Stimulated activated CD4-positive, alpha-beta T cell treated with anti-CD3 and anti-CD28 coated beads, Interleukin-12 subunit alpha, Interleukin-12 subunit beta, amount 100 ng/mL, for 4 hours (primary cell): ENCODE measurements around the gene PRSS53.
"Not testable (repeated sequence)": the region's sequence is repeated elsewhere in the genome, so short reads cannot be mapped to it uniquely, and the experiment has no call there.

ENCODE experiments used
- DNase-seq: peaks from one replicate; pipeline ENCODE4 v3.0.0-alpha.2; 2020

PRSS53 gene

DNA sequence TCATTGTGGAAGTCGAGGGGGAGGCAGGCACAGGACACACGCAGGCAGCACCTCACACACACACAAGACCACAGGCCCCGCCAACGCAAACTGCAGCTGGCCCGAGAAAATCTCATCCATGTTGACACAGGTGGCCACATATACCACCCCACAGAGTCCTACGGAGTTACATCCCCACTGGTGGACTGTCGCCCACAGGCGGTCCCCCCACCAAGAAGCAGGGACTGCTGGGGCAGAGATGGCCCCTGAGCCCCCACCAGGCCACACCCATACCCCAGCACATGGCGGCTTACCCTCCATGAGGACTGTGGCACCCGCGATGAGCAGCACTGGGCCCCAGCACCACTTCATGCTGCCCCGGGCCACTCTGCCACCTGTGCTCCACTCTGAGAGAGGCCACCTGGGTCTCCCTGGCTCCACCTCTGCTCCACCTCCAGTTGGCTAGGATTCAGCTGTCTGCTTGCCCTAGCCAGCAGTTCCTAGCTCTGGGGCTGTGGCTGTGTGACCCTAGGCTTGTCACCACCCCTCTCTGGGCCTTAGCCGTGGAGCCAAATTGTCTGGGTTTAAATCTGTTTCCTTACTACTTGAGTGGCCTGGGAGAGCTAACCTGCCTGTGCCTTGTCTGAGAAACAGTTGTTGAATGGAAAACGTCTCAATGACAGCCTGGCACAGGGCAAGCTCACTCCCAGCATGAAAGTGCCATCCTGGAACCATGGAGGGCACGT lies at the start of gene PRSS53:
PRSS53 (minus strand) TSS at position 485 of the 725 bp plus-strand sequence; CDS start at position 351, 134 bp downstream.
- no peak for DNase-seq

DNA sequence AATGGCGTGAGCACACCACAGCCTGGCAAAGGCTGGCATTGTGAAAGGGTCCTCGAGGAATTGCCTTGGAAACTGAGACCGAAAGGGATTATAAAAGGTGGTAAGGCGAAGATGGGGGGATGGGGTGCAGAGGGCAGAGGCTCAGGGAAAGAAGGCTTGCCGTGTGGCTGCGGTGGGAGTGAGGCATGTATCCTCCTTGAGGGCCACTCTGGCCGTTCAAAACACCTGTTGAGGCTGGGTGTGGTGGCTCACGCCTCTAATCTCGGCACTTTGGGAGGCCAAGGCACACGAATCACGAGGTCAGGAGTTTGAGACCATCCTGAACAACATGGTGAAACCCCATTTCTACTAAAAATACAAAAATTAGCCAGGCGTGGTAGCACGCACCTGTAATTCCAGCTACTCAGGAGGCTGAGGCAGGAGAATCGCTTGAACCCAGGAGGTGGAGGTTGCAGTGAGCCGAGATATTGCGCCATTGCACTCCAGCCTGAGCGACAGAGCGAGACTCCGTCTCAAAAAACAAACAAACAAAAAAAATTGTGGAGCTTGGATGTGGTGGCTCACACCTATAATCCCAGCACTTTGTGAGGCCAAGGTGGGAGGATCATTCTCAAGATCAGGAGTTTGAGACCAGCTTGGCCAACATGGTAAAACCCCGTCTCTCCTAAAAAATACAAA lies 48.2 kb upstream of the PRSS53 start:
- not testable (repeated sequence) for DNase-seq

DNA sequence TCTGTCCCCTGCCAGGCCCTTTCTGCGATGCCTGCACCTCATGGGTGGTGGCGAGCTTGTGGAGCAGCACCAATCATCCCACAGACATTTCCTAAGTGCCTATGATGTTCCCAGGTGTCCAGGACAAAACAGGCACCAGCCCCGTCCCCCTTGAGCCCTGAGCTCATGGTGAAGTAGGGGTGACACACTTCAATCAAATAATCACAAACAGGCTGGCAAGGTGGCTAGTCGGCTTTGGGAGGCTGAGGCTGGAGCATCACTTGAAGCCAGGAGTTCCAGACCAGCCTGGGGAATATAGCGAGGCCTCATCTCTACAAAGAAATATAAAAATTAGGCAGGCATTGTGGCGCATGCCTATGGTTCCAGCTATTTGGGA lies 47.5 kb upstream of the PRSS53 start:
- no peak for DNase-seq

DNA sequence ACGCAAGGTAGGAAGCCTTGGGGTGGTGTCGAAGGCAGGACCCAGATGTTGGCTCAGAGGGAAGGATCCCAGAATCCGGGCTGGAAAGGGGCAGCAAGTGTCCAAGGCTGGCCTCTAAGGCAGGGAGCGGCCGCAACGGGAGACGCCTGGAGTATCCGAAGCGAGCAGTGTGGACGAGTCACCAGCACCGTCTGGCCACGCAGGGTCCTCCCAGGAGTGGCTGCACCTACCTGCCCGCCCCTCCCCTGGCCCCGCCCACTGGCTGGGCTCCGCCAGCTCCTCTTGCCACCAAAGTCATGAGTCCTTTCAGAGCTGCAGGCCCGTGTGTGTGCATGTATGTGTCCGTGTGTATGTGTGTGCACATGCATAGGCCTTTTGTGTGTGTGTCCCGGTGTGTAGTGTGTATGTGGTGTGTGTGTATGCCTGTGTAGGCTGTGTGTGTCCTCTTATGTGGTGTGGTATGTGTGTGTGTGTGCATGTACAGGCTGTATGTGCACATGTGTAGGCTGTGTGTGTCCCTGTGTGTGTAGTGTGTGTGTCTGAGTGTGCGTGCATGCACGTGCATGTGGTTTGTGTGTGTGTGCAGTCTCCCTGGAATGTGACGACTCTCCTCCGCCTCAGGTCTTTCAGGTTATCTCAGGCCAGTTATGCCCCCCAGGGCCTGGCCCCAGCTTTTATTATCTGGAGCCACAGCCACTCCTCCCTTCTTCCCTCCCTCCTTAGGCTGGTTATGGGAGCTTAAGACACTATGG lies 47.0 kb upstream of the PRSS53 start, which contains the start of gene PRSS8:
PRSS8 (minus strand) TSS at position 193 of the 752 bp plus-strand sequence. CDS start 229 bp downstream, outside the sequence.
- DNase-seq = no peak

DNA sequence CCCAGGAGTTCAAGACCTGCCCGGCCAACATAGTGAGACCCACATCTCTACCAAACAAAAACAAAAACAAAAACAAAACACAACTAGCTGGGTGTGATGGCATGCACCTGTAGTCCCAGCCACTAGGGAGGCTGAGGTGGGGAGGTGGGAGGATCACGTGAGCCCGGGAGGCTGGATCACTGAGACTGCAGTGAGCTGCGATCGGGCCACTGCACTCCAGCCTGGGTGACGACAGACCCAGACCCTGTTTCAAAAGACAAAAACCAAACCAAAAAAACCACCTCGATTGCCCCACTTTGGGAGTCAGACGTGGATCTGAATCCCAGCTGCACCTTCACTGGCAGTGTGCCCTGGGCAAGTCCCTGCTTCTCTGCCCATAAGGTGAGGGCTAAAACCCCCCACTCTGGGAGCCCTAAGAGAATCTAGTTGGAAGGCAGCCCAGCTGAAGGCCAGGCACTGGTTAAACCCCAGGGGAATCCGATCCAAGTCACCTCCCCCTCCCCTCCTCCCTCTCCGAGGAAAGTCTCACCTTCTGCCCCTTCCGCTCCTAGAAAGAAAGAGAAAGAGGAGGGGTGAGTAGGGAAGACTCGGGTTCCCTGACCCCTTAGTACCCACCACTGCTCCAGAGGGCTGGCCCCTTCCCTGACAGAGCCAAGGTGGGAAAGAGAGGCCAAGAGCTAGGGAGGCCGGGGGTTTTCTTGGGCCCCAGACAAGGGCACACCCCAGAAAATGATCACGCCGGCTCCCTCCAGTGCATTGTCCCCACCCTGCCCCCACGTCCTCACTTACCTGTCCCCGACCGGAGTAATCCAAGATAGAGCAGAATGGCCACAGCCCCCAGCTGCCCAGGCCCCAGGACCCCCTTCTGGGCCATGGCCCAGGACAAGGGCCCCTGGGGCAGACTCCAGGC lies 46.1 kb upstream of the PRSS53 start:
- no peak for DNase-seq

DNA sequence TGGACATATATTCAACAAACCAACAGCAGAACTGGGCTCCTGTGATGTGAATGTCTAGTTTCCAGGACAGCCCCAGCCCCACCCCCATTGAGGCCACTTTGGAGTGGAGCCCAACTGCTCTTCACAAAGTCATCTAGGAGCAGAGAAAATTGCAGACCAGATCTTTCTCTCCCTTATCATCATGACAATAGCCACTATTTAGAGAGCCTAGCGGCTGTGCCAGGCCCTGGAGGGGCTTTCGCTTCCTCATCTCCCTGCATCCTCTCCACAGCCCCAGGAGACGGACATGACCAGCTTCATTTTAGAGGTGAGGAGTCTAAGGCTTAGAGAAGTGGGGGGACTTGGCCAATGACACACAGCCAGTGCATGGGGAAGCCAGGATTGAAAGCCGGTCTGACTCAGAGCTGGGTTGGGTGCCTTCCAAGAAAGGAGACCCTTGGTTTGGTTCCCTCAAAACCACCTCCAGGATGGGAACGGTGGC lies 45.4 kb upstream of the PRSS53 start:
- no peak for DNase-seq

DNA sequence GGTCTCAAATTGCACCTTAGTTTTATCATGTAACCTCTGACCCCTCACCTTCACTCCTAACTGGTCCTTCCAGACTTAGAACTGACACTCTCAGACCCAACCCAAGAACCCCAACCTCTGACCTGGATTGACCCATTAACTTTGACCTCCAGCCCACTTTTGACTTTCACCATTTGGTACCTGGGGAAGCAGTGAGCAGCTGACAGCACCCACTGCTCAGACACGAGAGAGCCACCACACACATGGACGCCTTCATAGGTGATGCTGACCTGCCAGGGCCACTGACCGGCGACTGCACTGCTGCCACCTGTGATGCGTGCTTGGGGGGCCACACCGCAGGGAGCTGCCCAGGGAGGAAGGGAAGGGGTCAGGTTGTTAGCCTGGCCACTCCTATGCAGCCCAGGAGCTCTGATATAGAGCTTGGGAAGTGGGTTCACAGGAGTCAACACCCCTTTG lies 44.3 kb upstream of the PRSS53 start:
- DNase-seq = no peak

DNA sequence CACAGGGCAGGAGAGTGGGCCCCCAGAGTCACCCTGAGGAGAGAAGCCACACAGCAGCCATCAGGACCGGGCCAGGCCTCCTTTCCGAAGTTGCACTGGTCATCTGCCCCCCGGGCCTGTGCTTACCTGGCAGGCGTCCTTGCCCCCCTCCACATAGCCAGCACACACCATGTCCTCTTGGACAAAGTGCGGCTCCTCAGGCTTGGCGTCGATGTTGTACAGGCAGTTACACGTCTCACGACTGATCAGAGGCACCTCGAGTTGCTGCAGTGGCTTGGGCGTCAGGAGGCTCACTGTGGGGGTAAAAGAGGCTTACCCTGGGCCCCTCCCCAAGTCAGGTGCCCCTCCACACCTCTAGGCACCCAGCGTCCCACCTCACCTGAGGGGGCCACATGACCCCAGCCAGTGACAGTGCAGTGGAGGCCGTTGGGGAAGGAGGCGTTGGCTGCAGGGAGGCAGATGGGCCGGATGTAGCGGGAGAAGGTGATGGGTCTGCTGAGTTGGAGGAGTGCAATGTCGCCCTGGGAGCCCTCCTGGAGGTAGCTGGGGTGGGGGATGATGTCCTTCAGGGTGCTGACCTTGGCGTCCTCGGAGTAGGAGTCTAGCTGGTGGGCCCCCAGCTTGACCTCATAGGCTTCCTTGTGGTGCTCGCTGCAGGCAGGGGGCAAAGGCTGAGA lies 43.7 kb upstream of the PRSS53 start:
- DNase-seq = no peak

DNA sequence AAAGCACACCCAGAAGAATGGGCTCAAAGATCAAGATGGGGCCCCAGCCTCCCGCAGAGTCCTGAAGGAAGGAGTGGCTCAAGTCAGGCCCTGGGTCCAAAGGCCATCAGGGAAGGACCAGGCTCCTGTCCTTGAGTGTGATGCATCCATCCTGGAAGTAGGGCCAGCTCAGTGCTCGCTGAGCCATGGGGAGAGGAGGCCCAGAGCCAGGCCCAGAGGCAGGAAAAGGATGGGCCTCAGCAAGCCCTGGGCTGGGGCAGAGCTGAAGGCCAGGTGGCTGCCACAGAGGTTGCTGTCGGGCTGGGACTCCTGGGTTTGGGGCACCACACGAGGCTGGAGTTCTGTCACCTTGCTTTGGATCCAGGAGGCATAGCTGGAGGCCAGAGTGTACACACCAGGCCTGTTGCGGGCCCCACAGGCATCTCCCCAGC lies 43.1 kb upstream of the PRSS53 start:
- no peak for DNase-seq

DNA sequence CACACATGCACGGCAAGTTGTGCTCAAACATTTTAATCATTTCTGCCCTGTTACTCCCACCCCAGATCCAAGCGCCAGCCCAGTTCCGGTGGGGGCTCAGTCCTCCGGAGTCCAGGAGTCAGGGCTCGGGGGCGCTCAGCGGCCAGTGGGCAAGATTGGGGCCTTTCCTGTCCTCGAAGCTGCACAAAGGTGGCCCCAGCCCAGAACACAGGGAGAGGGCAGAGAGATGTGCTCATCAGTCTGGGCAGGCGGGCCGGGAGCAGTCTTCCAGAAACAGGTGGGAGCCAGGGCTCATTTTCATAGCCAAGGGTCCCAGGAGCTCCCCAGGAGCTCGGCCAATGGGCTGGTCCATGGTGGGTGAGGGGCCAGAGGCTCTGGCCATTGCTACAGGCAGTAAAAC lies 42.7 kb upstream of the PRSS53 start:
- DNase-seq = no peak

DNA sequence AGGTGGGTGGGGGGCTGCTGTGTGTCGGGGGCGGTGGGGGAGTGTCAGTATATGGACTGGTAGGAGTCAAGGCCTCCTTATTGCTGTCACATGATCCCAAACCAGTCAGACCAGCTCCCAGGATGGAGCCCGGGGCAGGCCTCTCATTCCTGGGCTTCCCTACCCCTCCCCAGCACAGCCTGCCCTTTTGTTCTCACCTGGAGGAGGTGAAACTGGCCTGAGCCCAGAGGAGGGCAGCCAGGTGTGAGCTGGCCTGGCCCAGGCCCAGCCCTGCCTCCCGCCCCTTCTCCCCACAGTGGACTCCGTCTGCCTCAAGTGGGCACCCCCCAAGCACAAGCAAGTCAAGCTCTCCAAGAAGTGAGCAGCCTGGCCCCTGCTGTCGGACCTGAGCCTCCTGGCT lies 42.2 kb upstream of the PRSS53 start:
- no peak for DNase-seq

DNA sequence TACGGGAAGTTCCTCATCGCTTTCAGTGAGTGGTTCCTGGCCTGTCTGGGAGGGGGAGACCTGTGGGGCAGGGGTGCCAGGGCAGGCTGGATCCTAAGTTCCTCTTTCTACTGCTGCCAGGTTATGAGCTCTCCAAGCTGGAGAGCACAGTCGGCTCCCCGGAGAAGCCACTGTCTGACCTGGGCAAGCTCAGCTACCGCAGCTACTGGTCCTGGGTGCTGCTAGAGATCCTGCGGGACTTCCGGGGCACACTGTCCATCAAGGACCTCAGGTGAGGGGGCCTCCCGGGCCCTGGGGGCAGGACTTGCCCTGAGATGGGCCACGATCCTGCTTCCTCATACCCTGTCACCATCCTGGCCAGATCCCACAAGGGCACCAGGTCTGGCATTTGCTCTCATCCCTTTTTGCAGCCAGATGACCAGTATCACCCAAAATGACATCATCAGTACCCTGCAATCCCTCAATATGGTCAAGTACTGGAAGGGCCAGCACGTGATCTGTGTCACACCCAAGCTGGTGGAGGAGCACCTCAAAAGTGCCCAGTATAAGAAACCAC lies 41.7 kb upstream of the PRSS53 start:
- DNase-seq = no peak

DNA sequence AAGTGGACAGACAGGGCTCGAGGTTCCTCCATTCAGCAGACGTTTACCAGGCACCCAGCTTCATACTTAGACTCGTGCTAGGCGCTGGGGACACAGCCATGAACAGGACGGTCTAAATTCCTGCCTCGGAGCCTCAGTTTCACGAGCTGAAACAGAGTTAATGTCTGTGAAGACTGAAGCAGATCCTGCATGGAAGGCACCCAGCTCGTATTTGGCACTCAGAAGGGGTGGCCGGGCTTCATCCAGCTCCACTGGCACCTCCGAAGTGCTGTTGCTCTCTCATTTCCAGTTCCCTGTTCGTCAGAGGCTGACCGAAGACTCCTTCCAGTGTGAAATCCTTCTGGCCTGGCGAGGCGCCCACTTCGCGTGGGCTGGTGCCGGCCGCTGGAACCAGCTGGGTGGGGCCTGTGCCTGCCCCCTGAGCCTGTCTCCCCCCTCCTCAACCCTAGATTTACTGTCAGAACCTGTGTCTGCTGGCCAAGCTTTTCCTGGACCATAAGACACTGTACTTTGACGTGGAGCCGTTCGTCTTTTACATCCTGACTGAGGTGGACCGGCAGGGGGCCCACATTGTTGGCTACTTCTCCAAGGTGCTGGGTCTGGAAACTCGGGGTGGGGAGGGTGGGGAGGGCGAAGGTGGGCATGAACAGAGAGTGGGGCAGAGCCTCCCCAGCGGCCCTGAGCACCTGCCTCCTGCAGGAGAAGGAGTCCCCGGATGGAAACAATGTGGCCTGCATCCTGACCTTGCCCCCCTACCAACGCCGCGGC lies 41.0 kb upstream of the PRSS53 start:
- no peak for DNase-seq

DNA sequence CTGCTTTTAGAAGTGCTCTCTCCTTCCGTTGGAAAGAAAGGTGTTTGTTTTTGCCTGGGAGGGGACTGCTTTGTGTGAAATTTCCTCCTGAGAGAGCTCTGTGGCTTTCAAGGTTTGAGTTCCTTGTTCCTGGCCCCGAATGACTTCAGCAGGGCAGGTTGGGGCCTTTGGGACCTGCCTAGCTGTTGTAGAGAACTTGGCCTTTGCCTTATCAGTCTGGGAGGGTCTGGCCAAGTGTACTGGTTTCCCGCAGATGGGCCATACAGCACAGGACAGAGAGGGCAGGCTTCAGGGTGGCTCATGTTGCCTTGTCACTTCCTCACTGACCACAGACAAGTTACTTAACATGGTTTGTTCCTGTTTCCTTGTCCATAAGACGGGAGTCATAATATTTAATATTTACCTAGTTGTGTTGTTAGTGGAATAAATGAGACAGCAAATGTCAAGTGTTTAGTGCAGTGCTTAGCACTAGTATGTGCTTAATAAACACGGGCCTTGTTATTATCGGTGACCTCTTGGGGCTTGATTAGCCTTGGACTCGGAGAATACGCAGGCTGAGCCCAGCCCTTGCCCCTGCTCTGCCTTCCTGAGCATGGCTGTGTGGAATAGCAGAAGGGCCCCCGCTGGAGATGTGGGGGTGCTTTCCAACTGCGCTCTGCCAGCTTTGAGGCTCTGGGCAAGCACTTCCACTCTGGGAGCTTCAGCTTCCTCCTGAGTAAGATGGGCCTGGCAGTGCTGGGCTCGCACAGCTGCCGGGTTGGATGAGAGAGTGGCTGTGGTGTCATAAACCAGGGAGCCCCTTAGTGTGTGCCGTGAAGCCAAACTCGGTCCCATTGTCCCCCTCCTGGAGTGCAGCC lies 40.2 kb upstream of the PRSS53 start:
- DNase-seq = no peak

DNA sequence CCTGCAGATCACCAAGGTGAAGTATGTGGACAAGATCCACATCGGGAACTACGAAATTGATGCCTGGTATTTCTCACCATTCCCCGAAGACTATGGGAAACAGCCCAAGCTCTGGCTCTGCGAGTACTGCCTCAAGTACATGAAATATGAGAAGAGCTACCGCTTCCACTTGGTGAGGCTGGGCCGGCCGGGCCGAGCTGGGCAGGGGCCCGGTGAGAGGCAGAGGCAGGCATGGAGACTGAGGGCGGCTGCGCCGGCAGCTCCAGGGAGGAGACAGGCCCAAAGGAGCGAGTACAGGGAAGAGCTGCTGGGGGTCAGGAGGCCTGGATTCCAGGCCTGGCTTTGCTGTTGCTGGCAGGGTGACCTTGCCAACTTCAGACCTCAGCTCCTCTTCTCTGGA lies 38.4 kb upstream of the PRSS53 start:
- DNase-seq = no peak

DNA sequence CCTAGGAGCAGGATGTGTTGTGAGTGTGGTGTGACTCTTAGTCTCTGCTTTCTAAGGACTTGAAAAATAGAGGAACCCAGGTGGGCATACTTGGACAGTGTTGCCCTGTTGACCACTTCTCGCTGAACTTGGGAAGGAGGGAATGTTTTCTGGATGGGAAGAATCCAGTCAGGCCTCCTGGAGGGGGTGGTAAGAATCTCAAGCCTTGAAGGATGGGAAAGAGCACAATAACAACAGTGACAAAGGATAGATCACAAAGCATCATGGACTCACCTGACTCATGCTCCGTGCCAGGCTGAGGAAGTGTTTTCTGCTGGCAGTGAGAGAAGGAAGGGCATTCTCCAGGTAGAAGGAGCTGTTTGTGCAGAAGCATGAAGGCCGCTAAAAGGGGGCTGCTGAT lies 37.1 kb upstream of the PRSS53 start:
- DNase-seq = no peak

DNA sequence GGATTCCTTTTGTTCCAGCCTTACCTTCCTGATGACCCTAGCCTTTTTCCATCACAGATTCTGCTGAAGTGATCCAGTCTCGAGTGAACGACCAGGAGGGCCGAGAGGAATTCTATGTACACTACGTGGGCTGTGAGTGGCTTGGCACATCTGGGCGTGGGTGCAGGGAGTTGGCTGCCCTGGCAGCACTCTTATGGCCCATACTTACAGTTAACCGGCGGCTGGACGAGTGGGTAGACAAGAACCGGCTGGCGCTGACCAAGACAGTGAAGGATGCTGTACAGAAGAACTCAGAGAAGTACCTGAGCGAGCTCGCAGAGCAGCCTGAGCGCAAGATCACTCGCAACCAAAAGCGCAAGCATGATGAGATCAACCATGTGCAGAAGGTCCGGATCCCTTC lies 31.4 kb upstream of the PRSS53 start:
- no peak for DNase-seq

DNA sequence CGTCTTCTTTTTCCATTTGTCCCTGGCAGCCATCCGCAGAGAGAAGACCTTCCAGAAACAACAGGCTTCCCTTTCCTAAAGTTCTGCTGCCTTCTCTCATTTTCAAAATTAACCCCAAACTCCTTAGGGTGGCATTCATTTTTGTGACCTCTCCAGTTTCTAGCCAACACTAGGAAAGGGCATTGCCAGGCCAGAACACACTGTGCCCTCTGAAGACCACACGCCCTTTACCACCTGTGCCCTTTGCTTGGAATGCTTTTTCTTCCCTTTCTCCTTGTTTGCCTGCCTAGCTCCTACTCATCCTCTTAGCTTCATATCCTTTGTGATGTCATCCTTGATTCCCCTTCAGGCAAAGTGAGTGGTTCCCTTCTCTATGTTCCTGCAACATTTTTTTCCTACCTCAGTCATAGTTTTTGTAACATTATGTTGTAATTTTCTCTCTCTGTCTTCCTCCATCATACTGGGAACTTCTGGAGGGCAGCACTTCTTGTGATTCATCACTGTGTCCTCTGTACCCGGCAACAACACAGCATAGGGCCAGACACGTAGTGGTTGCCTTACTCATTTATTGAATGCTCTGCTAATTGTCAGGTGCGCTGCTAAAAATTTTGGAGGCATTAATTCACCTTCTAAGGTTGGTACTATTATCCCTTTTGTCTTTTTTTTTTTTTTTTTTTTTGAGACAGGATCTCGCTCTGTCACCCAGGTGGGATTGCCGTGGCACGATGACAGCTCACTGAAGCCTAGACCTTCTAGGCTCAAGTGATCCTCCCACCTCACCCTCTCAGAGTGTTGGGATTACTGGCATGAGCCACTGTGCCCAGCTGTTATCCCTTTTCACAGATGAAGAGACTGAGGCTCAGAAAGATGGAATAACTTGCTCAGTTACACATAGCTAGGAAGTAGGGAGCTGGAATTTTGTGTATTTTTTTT lies 29.7 kb upstream of the PRSS53 start:
- DNase-seq = no peak
